GM23248 (cell line): ENCODE measurements around the gene PABPC1L. TPM values are rescaled to one million over a fixed set of nuclear protein-coding genes. Genes with fewer than 3 reads are reported as not detected.

ENCODE experiments used
- DNase-seq: peaks from one replicate; pipeline ENCODE4 v3.0.0-alpha.2; 2015
- H2AFZ ChIP-seq: fragments of 200-600 bp; sonication (generic); 2 replicates; pipeline ENCODE4 v1.6.1; 2016; ENCODE audit warnings: antibody characterized with exemption
- H3F3A ChIP-seq: fragments of 200-600 bp; sonication (generic); 2 replicates; pipeline ENCODE4 v1.6.1; 2016; ENCODE audit warnings: mild to moderate bottlenecking, antibody characterized with exemption, mixed run types; ENCODE audit not compliant: insufficient read depth
- H3K27ac ChIP-seq: fragments of 200-600 bp; sonication (generic); 2 replicates; pipeline ENCODE4 v1.5.1; 2016; ENCODE audit warnings: mild to moderate bottlenecking
- H3K27me3 ChIP-seq: fragments of 200-600 bp; sonication (generic); replicated peaks from 2 replicates; pipeline ENCODE4 v1.6.1; 2016; ENCODE audit warnings: mild to moderate bottlenecking; ENCODE audit not compliant: insufficient read depth
- H3K36me3 ChIP-seq: fragments of 200-600 bp; sonication (generic); 2 replicates; pipeline ENCODE4 v1.6.1; 2016; ENCODE audit warnings: low read depth, mild to moderate bottlenecking
- H3K4me1 ChIP-seq: fragments of 200-600 bp; sonication (generic); 2 replicates; pipeline ENCODE4 v1.6.1; 2016; ENCODE audit warnings: mild to moderate bottlenecking; ENCODE audit not compliant: insufficient read depth
- H3K4me2 ChIP-seq: fragments of 200-600 bp; sonication (generic); one replicate; pipeline ENCODE4 v1.6.1; 2016; ENCODE audit warnings: mild to moderate bottlenecking; ENCODE audit not compliant: unreplicated experiment
- H3K4me3 ChIP-seq: fragments of 200-600 bp; sonication (generic); 2 replicates; pipeline ENCODE4 v1.5.1; 2016; ENCODE audit warnings: mild to moderate bottlenecking
- H3K79me2 ChIP-seq: fragments of 200-600 bp; sonication (generic); 2 replicates; pipeline ENCODE4 v1.6.1; 2016; ENCODE audit warnings: mild to moderate bottlenecking; ENCODE audit not compliant: insufficient read depth
- H3K9ac ChIP-seq: fragments of 200-600 bp; sonication (generic); 2 replicates; pipeline ENCODE4 v1.6.1; 2016; ENCODE audit warnings: mild to moderate bottlenecking
- H3K9me2 ChIP-seq: fragments of 200-600 bp; sonication (generic); 2 replicates; pipeline ENCODE4 v1.6.1; 2016; ENCODE audit warnings: mixed run types, mild to moderate bottlenecking, moderate library complexity; ENCODE audit not compliant: insufficient read depth
- H3K9me3 ChIP-seq: fragments of 200-600 bp; sonication (generic); one replicate; pipeline ENCODE4 v1.6.1; 2017; ENCODE audit warnings: low read depth
- H4K20me1 ChIP-seq: fragments of 200-600 bp; sonication (generic); 2 replicates; pipeline ENCODE4 v1.6.0; 2016; ENCODE audit not compliant: insufficient read depth
- EZH2 ChIP-seq: fragments of 200-600 bp; sonication (generic); IDR thresholded peaks from 2 replicates; pipeline ENCODE4 v1.6.1; 2018; ENCODE audit warnings: antibody characterized with exemption, mild to moderate bottlenecking; ENCODE audit not compliant: insufficient read depth, poor library complexity, severe bottlenecking
- EZH2phosphoT487 ChIP-seq: fragments of 200-600 bp; sonication (generic); IDR thresholded peaks from 2 replicates; pipeline ENCODE4 v1.6.1; 2018; ENCODE audit warnings: antibody characterized with exemption, moderate library complexity, mild to moderate bottlenecking, low read depth; ENCODE audit not compliant: insufficient read depth
- WGBS, 2 experiments: methylation state at CpG; one replicate each; pipeline ENCODE4 v1.1.6; 2015 to 2017; ENCODE audit warnings: low lambda C conversion rate in 2 of 2, low coverage in 1 of 2; ENCODE audit errors: missing lambda C conversion rate in 2 of 2; 5-methylcytosine and 5-hydroxymethylcytosine counted together
- in situ Hi-C: fragments of 300-500 bp; cut with MboI; formaldehyde crosslinking; loops from 2 replicates; pipeline ENCODE4 v1.15.0; 2020
- polyA plus RNA-seq: library from polyadenylated mRNA; unstranded; fragments of >200 nt; fragmentation: Nextera tagmentation; extraction: Ambion mirVana; gene quantifications from 2 replicates; pipeline ENCODE4 v1.2.1, GENCODE V29; 2016
- total RNA-seq: library from RNA; depleted of rRNA; stranded (reverse); fragments of >200 nt; shearing (Covaris generic); gene quantifications from 2 replicates; pipeline ENCODE4 v1.2.3, GENCODE V29; 2014

The PABPC1L gene
- total and polyA plus RNA-seq, 2 experiments from 2014 or later: 5.9 to 10.4 TPM

GRCh38 chr20:44884907-44885391 is 24.9 kb upstream of the PABPC1L start:
- Histone ChIP-seq H3K4me1 (peaks cover 35% of the 10 kb centered on the region), H3K4me3 (peak overlapping the region; percentile 94), H3K9me2 (no peaks in the 10 kb centered on the region), H3K4me2 (peak overlapping the region; percentile 71), H2AFZ (peak overlapping the region; percentile 91), H3K9me3 (no peaks in the 10 kb centered on the region), H4K20me1 (peaks cover 31% of the 10 kb centered on the region), H3F3A (peaks cover 19% of the 10 kb centered on the region), H3K36me3 (peaks cover 12% of the 10 kb centered on the region; the same call in 1 of the 2 replicates), H3K27me3 (no peaks in the 10 kb centered on the region), H3K9ac (peak overlapping the region; percentile 96), H3K27ac (peak overlapping the region; percentile 85), H3K79me2 (peaks cover 52% of the 10 kb centered on the region)
- no peak for TF ChIP-seq EZH2
- no peak for DNase-seq
- in situ Hi-C loops: no loop called here
- 23 to 27% methylated on average over 14 of the region's 14 CpGs for WGBS, 2 experiments

- Histone ChIP-seq H3K4me3 (peak within 1 kb of the TSS; percentile 94), H2AFZ (peak within 1 kb of the TSS; percentile 91), H3K36me3 (peaks cover 12% of the 10 kb centered on the region; the same call in 1 of the 2 replicates), H3F3A (peaks cover 19% of the 10 kb centered on the region), H3K27me3 (no peaks in the 10 kb centered on the region), H3K4me1 (peaks cover 35% of the 10 kb centered on the region), H3K79me2 (peaks cover 59% of the 10 kb centered on the region), H3K4me2 (peak within 1 kb of the TSS; percentile 97), H3K9ac (peak within 1 kb of the TSS; percentile 96), H4K20me1 (peaks cover 31% of the 10 kb centered on the region), H3K9me2 (no peaks in the 10 kb centered on the region), H3K27ac (peak within 1 kb of the TSS; percentile 85), H3K9me3 (no peaks in the 10 kb centered on the region)
- WGBS, 2 experiments: 1% methylated on average over 62 to 86 of the region's 88 CpGs
- peak; percentile 99 for DNase-seq
- TF ChIP-seq EZH2 (no peak), EZH2phosphoT487 (no peak)
- in situ Hi-C loops: no loop called here
Measured at GRCh38 chr20:44885392-44886265, 24.2 kb upstream of the PABPC1L start, which contains the start of gene YWHAB. Gene YWHAB, plus strand, starts transcription at chr20:44885705. Its CDS starts 15,829 bp downstream, at chr20:44901534.

DNA sequence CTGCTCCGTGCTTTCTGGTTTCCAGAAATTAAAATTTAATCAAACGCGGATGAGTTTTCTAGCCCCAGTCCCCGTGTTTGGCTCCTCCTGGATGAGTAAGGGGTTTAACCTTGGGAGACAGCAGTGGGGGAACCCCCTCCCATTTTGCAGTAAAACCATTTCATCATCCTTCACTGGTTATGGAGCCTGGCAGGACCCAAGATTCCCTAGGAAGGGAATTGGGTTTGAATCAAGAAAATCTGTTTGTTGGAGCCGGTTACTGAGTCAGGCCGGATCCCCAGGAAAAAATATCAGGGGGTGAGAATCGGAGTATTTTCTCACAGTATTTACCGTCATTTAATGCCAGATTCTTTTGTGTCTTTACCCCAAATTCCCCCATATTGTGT is 23.6 kb upstream of the PABPC1L start:
- TF ChIP-seq EZH2phosphoT487 (no peak), EZH2 (no peak)
- peaks cover 65% of the 10 kb centered on the region for H3K79me2 ChIP-seq
- peak overlapping the region; percentile 97 for H3K4me2 ChIP-seq
- peak overlapping the region; percentile 94 for H3K4me3 ChIP-seq
- peak overlapping the region; percentile 91 for H2AFZ ChIP-seq
- peak overlapping the region; percentile 85 for H3K27ac ChIP-seq
- no peaks in the 10 kb centered on the region for H3K9me2 ChIP-seq
- peaks cover 19% of the 10 kb centered on the region for H3F3A ChIP-seq
- H4K20me1 ChIP-seq: peaks cover 35% of the 10 kb centered on the region
- H3K9me3 ChIP-seq: no peaks in the 10 kb centered on the region
- DNase-seq: peak; percentile 43
- H3K9ac ChIP-seq: peak overlapping the region; percentile 96
- in situ Hi-C loops: no loop called here
- peaks cover 35% of the 10 kb centered on the region for H3K4me1 ChIP-seq
- WGBS, 2 experiments: 1% methylated on average over 8 of the region's 8 CpGs
- H3K27me3 ChIP-seq: no peaks in the 10 kb centered on the region
- H3K36me3 ChIP-seq: peaks cover 12% of the 10 kb centered on the region; the same call in 1 of the 2 replicates

DNA sequence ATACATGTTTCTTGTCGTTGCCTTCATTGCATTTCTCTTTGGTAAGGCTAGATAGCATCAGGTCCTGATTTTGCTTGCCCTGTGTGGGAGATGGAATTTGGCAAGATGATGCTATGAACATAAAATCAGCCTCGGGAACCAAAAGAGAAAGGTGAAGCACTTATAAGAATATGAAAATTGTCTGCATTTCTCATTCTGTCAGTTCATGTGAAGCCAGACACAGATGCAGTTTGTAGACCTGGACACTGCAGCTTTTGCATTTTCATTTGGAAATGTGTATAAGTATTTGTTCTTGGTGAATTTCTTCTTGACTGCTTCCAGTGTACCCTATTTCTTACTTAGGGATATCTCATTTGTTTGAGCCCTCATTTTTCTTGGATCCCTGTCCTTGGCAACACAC is 23.0 kb upstream of the PABPC1L start:
- 2 to 9% methylated on average over 2 of the region's 2 CpGs for WGBS, 2 experiments
- Histone ChIP-seq H4K20me1 (peaks cover 40% of the 10 kb centered on the region), H3K36me3 (peaks cover 12% of the 10 kb centered on the region; the same call in 1 of the 2 replicates)

More for the DNA sequence above, 23.0 kb upstream of the PABPC1L start:
- Histone ChIP-seq H3K27ac (peak overlapping the region; percentile 85), H3F3A (peaks cover 19% of the 10 kb centered on the region), H3K9me3 (no peaks in the 10 kb centered on the region), H3K4me2 (peak overlapping the region; percentile 97), H2AFZ (no peak overlapping the region; the same call in 1 of the 2 replicates), H3K79me2 (peaks cover 71% of the 10 kb centered on the region), H3K9me2 (no peaks in the 10 kb centered on the region), H3K4me3 (peak overlapping the region; percentile 94), H3K9ac (peak overlapping the region; percentile 96), H3K4me1 (peaks cover 35% of the 10 kb centered on the region), H3K27me3 (no peaks in the 10 kb centered on the region)
- TF ChIP-seq EZH2 (no peak), EZH2phosphoT487 (no peak)
- no peak for DNase-seq
- in situ Hi-C loops: no loop called here
